NT2/D1 (cell line): ENCODE measurements around the gene HDAC7.
"Not testable (repeated sequence)": the region's sequence is repeated elsewhere in the genome, so short reads cannot be mapped to it uniquely, and the experiment has no call there.

Experiments
- DNase-seq: peaks from one replicate; pipeline ENCODE4 v3.0.0-alpha.2; 2011; ENCODE audit warnings: low read depth, low spot score
- H3K27me3 ChIP-seq: 2 replicates; pipeline ENCODE4 v1.6.0; 2011; ENCODE audit warnings: mild to moderate bottlenecking; ENCODE audit not compliant: insufficient read length, insufficient read depth
- H3K36me3 ChIP-seq: 2 replicates; pipeline ENCODE4 v1.6.1; 2011; ENCODE audit warnings: mild to moderate bottlenecking, low read length, mixed read lengths; ENCODE audit not compliant: insufficient read depth, insufficient read length
- H3K4me1 ChIP-seq: 2 replicates; pipeline ENCODE4 v1.5.1; 2011; ENCODE audit not compliant: insufficient read depth, insufficient read length
- H3K4me3 ChIP-seq: 2 replicates; pipeline ENCODE4 v1.5.1; 2011; ENCODE audit warnings: low read depth; ENCODE audit not compliant: insufficient read length
- H3K9ac ChIP-seq: 2 replicates; pipeline ENCODE4 v1.6.0; 2011; ENCODE audit warnings: low read depth; ENCODE audit not compliant: insufficient read length
- H3K9me3 ChIP-seq: 2 replicates; pipeline ENCODE4 v1.5.1; 2011; ENCODE audit warnings: mild to moderate bottlenecking, low read length; ENCODE audit not compliant: insufficient read depth
- SUZ12 ChIP-seq: IDR thresholded peaks from 2 replicates; pipeline ENCODE4 v1.6.1; 2011; ENCODE audit not compliant: insufficient read length, insufficient read depth; ENCODE audit errors: extremely low read depth
- YY1 ChIP-seq: IDR thresholded peaks from 2 replicates; pipeline ENCODE4 v1.6.1; 2011; ENCODE audit not compliant: insufficient read length, insufficient read depth
- ZNF274 ChIP-seq: IDR thresholded peaks from 2 replicates; pipeline ENCODE4 v1.6.1; 2011; ENCODE audit warnings: mild to moderate bottlenecking, low read depth, low read length

The HDAC7 gene

GRCh38 chr12:47846294-47846996 lies 26.7 kb upstream of the HDAC7 start:
- H3K36me3 ChIP-seq = no peaks in the 10 kb centered on the region
- DNase-seq = no peak
- H3K4me3 ChIP-seq = no peak overlapping the region
- H3K9me3 ChIP-seq = no peaks in the 10 kb centered on the region
- no peak for TF ChIP-seq SUZ12
- TF ChIP-seq ZNF274 = no peak
- no peak for TF ChIP-seq YY1
- H3K9ac ChIP-seq = no peak overlapping the region
- H3K4me1 ChIP-seq = peaks cover 7% of the 10 kb centered on the region
- H3K27me3 ChIP-seq = peaks cover 23% of the 10 kb centered on the region

GRCh38 chr12:47845081-47845480 lies 25.4 kb upstream of the HDAC7 start:
- DNase-seq = no peak
- TF ChIP-seq SUZ12 = no peak

GRCh38 chr12:47844264-47845019 lies 24.7 kb upstream of the HDAC7 start:
- Histone ChIP-seq H3K27me3 (peaks cover 30% of the 10 kb centered on the region), H3K9me3 (no peaks in the 10 kb centered on the region), H3K4me1 (no peaks in the 10 kb centered on the region), H3K36me3 (no peaks in the 10 kb centered on the region), H3K9ac (no peak overlapping the region), H3K4me3 (no peak overlapping the region)
- DNase-seq = no peak
- no peak for TF ChIP-seq SUZ12
- no peak for TF ChIP-seq YY1
- TF ChIP-seq ZNF274 = no peak

More at GRCh38 chr12:47845081-47845480, 25.4 kb upstream of the HDAC7 start:
- Histone ChIP-seq H3K4me1 (no peaks in the 10 kb centered on the region), H3K4me3 (no peak overlapping the region), H3K9me3 (no peaks in the 10 kb centered on the region), H3K27me3 (peaks cover 30% of the 10 kb centered on the region), H3K9ac (no peak overlapping the region), H3K36me3 (no peaks in the 10 kb centered on the region)

- TF ChIP-seq ZNF274 = no peak
- TF ChIP-seq YY1 = no peak
- TF ChIP-seq SUZ12 = no peak
- no peaks in the 10 kb centered on the region for H3K9me3 ChIP-seq
- no peaks in the 10 kb centered on the region for H3K36me3 ChIP-seq
- H3K27me3 ChIP-seq = peaks cover 30% of the 10 kb centered on the region
- H3K4me3 ChIP-seq = no peak overlapping the region
- no peaks in the 10 kb centered on the region for H3K4me1 ChIP-seq
- H3K9ac ChIP-seq = no peak overlapping the region
- peak; percentile 55 for DNase-seq
Measured at GRCh38 chr12:47843226-47843980, 23.7 kb upstream of the HDAC7 start.

GRCh38 chr12:47842543-47842942 lies 22.8 kb upstream of the HDAC7 start:
- H3K27me3 ChIP-seq = peaks cover 30% of the 10 kb centered on the region
- DNase-seq, H3K4me3 ChIP-seq, H3K9ac ChIP-seq, H3K9me3 ChIP-seq, H3K36me3 ChIP-seq, H3K4me1 ChIP-seq: not testable (repeated sequence)

- TF ChIP-seq ZNF274 (no peak), YY1 (no peak), SUZ12 (no peak)
- DNase-seq = no peak
Measured at GRCh38 chr12:47841910-47842309, 22.2 kb upstream of the HDAC7 start.

GRCh38 chr12:47841501-47841900 lies 21.8 kb upstream of the HDAC7 start:
- Histone ChIP-seq H3K36me3 (no peaks in the 10 kb centered on the region), H3K4me1 (no peaks in the 10 kb centered on the region), H3K27me3 (peaks cover 26% of the 10 kb centered on the region), H3K9me3 (no peaks in the 10 kb centered on the region), H3K9ac (no peak overlapping the region), H3K4me3 (no peak overlapping the region)
- TF ChIP-seq ZNF274 (no peak), YY1 (no peak), SUZ12 (no peak)
- no peak for DNase-seq

More at GRCh38 chr12:47841910-47842309, 22.2 kb upstream of the HDAC7 start:
- Histone ChIP-seq H3K4me3 (no peak overlapping the region), H3K36me3 (no peaks in the 10 kb centered on the region), H3K9me3 (no peaks in the 10 kb centered on the region), H3K27me3 (peaks cover 29% of the 10 kb centered on the region), H3K9ac (no peak overlapping the region), H3K4me1 (no peaks in the 10 kb centered on the region)
